OCI-LY3 (cell line): Measurements from ENCODE around the gene PRDM2.
"Not testable (repeated sequence)": the region's sequence is repeated elsewhere in the genome, so short reads cannot be mapped to it uniquely, and the experiment has no call there.

ENCODE experiments used
- CTCF ChIP-seq: fragments of 200-600, 300-600 bp; sonication (generic); IDR thresholded peaks from 2 replicates; pipeline ENCODE4 v1.5.1; 2014; ENCODE audit warnings: antibody characterized with exemption, low read length, low read depth
- EZH2phosphoT487 ChIP-seq: fragments of 200-600 bp; shearing (Covaris generic); IDR thresholded peaks from 2 replicates; pipeline ENCODE4 v1.6.1; 2018; ENCODE audit warnings: antibody characterized with exemption, mixed run types, low read depth

- not testable (repeated sequence) for TF ChIP-seq CTCF, EZH2phosphoT487
Observed at GRCh38 chr1:13715616-13716287, 15.8 kb downstream of the PRDM2 start.
